NK-92 (cell line): ENCODE results near the gene ATF6.
A peak's percentile ranks its signal among the peaks of the same experiment; 100 is the strongest.
"Not testable (repeated sequence)": the region's sequence is repeated elsewhere in the genome, so short reads cannot be mapped to it uniquely, and the experiment has no call there.

Source experiments
- DNase-seq: peaks from one replicate; lab custom pipeline; 2025; ENCODE audit not compliant: unreplicated experiment; lab: John Stamatoyannopoulos, UW

ATF6 gene

GRCh38 chr1:161731981-161732718, 34.0 kb upstream of the ATF6 start:
- no peak for DNase-seq

DNA sequence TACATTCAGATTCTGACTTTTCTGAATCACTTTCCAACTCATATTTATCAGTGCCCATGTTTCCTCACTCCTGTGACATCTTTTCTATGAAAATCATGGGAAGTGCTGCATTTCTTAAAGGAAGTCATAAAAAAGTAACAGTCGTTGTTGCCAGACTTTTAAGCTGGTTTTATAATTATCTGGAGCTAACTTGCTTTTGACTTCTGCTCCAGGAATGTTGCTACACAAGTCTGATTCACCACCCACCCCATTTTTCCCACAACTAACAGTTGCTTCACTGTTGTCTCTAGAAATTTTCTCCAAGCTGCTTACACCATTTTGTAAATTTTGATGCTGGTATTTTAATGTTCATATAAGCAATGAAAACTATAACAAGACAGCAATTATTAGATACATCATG, 32.6 kb upstream of the ATF6 start:
- no peak for DNase-seq

GRCh38 chr1:161735837-161736236, 30.3 kb upstream of the ATF6 start:
- no peak for DNase-seq

GRCh38 chr1:161736335-161736969, 29.7 kb upstream of the ATF6 start:
- DNase-seq = no peak

DNA sequence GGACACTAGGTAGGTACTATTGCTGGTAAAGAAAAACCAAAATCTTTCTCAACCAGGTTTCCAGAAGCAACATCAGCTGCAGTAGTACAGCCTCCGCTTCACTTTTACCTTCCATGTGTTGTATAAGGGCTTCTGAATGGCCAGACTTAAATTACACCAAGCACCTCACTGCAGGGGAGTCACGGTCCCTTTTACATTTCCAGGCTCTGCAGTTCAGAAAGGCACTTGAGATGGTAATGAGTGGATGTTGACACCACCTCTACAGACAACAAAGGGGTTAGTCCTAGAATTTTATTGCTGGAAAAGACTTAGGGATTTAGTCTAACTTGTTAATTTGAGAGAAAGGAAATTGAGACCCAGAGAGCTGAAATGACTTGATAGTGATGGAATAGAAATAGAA, 28.5 kb upstream of the ATF6 start:
- no peak for DNase-seq

DNA sequence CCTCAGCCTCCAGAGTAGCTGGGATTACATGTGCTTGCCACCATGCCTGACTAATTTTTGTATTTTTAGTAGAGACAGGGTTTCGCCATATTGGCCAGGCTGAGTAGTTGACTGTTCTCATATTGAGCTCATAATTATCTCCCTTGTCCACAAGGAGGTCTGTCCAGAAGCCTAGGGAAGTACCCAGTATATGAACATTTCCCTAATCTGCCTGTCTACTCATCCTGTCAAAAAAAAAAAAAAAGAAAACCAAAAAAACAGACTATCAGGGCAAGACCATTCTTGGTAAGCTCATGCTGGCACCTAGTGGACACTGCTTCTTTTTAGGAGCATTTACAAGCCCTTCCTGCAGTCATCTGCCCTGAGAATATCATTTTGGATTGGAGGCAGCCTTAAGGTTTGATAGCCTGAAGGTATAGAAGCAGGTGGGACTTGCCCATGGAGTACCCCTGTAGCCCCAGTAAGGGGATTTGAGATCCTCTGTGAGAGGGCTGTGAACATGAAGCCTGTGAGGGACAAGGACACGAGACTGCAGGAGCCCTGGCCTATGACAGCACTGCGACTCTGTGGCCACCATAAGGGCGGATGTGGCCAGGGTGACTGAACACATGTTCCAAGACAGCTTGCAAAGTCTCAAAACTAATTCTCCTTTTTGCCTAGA, 27.4 kb upstream of the ATF6 start:
- DNase-seq = peak; percentile 12

DNA sequence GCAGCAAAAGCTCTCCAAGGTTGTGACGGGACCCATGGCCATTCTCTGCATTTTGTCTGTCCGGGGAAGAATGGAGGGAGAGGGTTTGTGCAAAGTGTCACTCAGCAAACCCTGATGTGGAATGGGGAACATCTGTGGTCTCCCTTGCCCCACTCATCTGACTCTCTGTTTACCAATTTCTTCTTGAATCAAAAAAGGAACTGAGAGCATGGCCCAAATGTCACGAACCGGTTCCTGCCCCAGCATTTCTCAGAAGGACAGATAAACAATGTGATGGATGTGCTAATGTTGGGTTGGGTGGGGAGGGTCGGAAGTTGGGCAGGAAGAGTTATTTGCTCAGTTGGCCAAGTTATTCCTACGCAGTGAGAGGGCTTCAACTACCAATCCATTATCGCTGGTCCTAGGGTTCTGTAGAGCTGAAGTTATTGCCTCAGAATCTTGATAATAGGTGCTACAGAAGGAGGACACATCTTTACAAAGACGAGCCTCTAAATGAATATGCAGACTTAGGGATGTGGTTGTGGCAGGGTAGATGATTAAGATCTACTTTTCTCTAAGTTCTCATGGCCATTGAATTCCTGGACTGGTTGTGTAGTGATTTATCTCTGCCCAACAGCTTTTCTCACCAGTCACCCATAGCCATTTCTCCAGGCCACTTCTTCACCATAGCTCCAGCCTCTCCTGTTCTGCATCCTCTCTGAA, 26.1 kb upstream of the ATF6 start:
- no peak for DNase-seq

DNA sequence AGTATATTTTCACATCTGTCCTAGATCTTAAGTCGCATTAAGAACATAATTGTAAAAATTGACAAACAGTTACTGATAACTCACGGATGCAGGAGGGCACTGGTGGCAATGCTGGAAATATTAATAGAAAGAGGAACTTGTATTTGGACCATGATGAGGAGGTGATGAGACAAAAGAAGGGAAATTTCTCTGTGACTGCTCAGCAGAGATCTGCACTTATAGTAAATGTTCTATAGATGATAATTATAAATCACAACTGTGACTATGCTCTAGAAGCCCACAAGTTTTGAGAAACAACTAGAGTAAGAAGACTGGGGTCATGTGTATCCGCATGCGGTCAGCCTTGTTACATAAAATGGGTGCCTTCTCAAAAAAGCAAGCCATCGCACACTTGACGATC, 25.2 kb upstream of the ATF6 start:
- DNase-seq = no peak

DNA sequence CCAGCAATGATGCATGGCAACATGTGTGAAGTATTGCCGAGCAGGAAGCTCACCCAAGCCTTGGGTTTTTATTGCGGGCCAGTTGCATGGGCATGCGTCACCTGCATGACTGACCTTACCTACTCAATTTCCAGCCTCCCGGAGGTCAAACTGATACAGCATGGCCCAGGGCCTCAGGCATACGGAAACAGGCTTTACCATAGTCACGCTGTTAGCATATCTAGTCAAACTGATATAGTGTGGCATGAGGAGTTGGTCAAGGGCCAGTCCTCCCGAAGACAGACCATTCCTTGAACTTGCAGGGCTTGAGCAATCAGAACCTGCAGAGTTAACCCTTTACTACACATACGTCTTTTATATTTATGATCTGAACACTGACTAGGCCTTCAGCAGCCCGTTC, 22.9 kb upstream of the ATF6 start:
- no peak for DNase-seq

- no peak for DNase-seq
Measured at GRCh38 chr1:161747801-161748200, 18.3 kb upstream of the ATF6 start.

GRCh38 chr1:161749509-161750407, 16.4 kb upstream of the ATF6 start, which contains the start of gene DUSP12:
Gene DUSP12, plus strand, starts transcription at chr1:161749786. Its CDS starts 16 bp downstream, at chr1:161749802.
- DNase-seq = no peak

DNA sequence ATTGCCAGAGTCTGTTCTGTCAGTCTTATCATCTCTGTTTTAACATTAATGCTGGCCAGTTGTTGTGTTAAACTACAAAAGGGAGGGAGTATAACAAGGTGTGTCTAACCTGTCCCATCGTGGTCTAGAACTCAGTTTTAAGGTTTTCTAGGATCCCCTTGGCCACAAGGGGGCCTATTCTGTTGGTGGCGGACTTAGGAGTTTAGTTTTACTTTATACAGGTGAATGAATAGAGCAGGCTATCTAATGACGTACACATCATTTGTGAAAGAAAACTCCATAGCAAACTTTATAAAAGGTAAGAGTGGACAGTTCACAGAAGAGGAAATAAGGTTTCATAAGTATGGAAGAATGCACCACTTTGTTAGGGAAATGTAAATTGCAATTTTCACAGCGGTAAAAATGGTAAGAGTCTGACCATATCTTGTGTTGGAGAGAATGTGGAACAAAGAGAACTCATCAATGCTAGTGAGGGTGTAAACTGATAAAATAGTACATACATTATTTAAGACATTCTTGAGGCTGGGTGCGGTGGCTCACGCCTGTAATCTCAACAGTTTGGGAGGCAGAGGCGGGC, 2.5 kb upstream of the ATF6 start:
- no peak for DNase-seq

DNA sequence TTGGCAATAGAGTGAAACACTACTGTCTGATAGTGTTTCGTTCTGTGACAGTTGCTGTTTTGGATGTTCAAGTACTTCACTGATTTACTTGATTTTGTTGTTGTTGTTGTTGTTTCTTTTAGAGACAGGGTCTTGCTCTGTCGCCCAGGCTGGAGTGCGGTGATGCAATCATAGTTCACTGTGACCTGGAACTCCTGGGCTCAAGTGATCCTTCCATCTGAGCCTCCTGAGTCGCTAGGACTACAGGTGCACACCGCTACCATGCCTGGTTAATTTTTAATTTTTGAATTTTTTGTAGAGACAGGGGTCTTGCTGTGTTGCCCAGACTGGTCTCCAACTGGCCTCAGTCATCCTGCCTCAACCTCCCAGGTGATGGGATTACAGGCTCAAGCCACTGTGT, 2.3 kb downstream of the ATF6 start:
- DNase-seq = no peak

- DNase-seq = no peak
Measured at GRCh38 chr1:161768986-161769672, 3.0 kb downstream of the ATF6 start.

DNA sequence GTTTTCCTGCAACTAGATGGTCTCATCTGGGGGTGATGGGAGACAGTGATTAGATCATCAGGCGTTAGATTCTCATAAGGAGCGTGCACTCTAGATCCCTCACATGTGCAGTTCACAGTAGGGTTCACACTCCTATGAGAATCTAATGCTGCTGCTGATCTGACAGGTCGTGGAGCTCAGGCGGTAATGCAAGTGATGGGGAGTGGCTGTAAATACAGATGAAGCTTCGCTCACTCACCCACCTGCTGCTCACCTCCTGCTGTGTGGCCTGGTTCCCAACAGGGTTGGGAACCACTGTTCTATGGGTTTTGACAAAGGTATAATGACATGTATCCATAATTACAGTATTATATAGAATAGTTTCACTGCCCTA, 3.5 kb downstream of the ATF6 start:
- not testable (repeated sequence) for DNase-seq

DNA sequence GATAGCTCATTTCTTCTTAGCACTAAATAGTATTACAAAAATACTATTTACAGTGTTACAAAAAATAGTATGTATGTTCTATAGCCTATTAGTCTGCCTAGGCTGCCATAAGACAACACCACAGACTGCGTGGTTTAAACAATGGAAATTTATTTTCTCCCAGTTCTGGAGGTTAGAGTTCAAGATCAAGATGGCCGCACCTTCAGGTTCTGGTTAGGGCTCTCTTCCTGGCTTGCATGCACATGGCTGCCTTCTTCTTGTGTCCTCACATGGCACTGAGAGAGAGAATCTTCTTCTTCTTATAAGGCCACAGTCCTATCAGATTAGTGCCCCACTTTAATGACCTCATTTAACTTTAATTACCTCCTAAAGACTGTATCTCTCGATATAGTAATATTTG, 4.1 kb downstream of the ATF6 start:
- no peak for DNase-seq

DNA sequence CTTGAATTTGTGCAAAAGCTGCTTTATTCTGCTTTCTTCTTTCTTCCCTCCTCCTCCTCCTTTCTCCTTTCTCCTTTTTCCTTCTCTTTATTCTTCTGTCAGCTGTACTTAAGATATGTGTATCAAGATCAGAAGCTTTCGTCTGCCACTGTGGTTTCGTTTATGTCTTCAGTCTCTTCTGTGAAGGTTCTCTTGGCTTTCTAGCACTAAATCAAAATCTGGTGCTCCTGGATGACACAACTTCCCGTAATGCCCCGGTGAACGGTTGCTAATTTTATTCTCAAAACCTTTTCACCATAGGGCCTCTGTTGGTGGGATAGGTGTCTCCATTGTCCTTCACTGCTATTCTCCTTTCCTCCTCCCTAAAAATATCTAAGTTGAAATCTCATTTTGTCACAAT, 5.0 kb downstream of the ATF6 start:
- DNase-seq = no peak

GRCh38 chr1:161771973-161772372, 5.9 kb downstream of the ATF6 start:
- no peak for DNase-seq

- DNase-seq = no peak
Measured at GRCh38 chr1:161772397-161772796, 6.3 kb downstream of the ATF6 start.

GRCh38 chr1:161773791-161774190, 7.7 kb downstream of the ATF6 start:
- DNase-seq = no peak
